Activated CD4-positive, alpha-beta T cell treated with anti-CD3 and anti-CD28 coated beads, Interleukin-2, amount 10 ng/mL, durations not matched to agents 7 days and 5 days (primary cell): Measurements from ENCODE around the gene CETP. TPM values are rescaled to one million over a fixed set of nuclear protein-coding genes. Genes with fewer than 3 reads are reported as not detected.

ENCODE experiments used
- total RNA-seq, 2 experiments: library from RNA; stranded (reverse); gene quantifications; one replicate each; pipeline ENCODE4 v1.2.3, GENCODE V29; 2021

Gene CETP
- total RNA-seq, 2 experiments from 2014 or later: not detected

Other genes starting within 250 kb of the CETP start
- 10 to 100 TPM; 85.0 to 85.9 TPM for gene NUP93, start 231.8 kb upstream of the CETP start, total RNA-seq
- not detected for gene SLC12A3, start 96.7 kb upstream of the CETP start, total RNA-seq
- gene HERPUD1, start 29.8 kb upstream of the CETP start, total RNA-seq: 100 to 1,000 TPM in 1 of 2 experiments, 10 to 100 TPM in 1; 81.3 to 113 TPM
- 100 to 1,000 TPM; 428 to 468 TPM for gene NLRC5, start 27.6 kb downstream of the CETP start, total RNA-seq
- 1 to 10 TPM; 3.1 to 3.6 TPM for gene CPNE2, start 130.6 kb downstream of the CETP start, total RNA-seq
- gene PSME3IP1, start 224.1 kb downstream of the CETP start, total RNA-seq: 100 to 1,000 TPM; 115 to 137 TPM
- gene RSPRY1, start 224.4 kb downstream of the CETP start, total RNA-seq: 10 to 100 TPM; 32.2 to 34.2 TPM